GM18907 (cell line): ENCODE results near the gene SLC12A9.

ENCODE experiments used
- ATAC-seq: cut with Tn5 transposase; IDR thresholded peaks from one replicate; pipeline ENCODE4 v1.9.1; 2021; ENCODE audit warnings: mild to moderate bottlenecking, moderate library complexity; ENCODE audit not compliant: unreplicated experiment

The SLC12A9 gene

DNA sequence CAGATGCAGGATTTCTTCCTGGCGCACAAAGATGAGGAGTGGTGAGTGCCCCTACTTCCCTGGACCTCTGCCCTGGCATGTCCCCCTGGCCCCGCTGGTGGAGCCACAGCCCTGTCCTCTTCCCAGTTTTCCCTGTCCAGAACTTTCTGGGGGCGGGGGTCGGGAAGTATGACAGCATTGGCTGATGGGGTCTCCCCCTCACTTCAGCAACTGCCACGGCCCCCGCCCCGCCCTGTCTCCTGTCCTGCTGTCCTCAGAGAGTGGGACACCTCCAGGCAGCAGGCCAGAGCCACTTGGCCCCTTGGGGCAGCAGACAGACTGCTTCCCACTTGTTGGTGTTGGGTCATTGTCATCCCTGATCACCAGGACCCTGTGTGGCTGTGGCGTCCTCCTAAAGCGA is 29.7 kb downstream of the SLC12A9 start:
- no peak for ATAC-seq

DNA sequence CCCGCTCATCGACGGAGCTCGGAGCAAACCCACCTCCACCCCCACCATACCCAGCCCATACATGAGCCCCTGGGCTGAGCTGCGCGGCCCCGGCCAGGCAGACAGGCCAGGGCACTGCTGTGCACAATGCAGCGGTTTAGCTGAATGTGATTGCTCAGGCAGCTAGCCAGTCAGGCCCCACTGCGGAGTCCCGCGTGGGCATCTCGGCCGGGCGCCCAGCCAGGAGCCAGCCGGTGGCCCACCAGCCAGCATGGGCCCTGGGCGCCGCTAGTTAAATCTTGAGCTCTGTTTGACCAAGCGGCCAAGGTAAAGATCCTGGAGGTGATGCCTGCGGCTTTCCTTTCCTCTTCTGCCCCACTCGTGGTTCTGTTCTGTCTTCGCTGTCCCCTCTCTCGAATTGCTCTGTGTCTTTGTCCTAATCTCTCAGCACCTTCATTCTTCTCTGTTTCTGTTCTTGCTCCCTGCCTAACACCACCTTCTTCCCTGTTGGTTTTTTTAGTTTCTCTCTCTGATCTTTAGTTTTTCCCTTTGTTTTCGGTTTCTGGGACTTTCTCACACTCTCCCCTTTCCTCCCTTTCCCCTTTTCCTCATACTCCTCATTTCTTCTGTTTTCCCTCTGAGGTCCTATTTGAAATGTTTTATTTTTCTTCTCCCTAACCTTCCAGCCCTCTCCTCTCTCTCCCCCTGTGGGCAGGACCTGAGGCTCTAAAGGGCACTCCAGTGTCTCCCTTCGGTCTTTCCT is 30.4 kb downstream of the SLC12A9 start:
- no peak for ATAC-seq

DNA sequence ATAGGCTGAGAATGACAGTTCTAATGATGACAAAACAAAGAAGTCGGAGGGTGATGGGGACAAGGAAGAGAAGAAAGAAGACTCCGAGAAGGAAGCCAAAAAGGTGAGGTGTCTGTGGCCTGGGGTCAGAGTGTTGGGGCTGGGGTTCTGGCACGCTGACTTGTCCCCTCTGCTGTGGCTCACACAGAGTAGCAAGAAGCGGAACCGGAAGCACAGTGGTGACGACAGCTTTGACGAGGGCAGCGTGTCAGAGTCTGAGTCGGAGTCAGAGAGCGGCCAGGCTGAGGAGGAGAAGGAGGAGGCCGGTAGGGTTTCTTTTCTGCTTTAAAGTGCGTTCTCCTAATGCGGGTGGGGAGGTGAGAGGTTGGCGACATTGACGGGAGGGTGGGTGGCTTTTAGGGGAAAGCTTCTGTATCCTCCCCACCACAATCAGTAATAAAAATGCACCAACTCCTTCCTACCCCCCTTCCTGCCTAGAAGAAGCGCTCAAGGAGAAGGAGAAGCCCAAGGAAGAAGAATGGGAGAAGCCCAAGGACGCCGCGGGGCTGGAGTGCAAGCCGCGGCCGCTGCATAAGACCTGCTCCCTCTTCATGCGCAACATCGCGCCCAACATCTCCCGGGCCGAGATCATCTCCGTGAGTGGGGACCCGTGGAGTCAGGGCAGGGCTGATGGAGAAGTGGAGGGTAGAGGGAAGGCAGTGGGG is 32.4 kb downstream of the SLC12A9 start:
- no peak for ATAC-seq

DNA sequence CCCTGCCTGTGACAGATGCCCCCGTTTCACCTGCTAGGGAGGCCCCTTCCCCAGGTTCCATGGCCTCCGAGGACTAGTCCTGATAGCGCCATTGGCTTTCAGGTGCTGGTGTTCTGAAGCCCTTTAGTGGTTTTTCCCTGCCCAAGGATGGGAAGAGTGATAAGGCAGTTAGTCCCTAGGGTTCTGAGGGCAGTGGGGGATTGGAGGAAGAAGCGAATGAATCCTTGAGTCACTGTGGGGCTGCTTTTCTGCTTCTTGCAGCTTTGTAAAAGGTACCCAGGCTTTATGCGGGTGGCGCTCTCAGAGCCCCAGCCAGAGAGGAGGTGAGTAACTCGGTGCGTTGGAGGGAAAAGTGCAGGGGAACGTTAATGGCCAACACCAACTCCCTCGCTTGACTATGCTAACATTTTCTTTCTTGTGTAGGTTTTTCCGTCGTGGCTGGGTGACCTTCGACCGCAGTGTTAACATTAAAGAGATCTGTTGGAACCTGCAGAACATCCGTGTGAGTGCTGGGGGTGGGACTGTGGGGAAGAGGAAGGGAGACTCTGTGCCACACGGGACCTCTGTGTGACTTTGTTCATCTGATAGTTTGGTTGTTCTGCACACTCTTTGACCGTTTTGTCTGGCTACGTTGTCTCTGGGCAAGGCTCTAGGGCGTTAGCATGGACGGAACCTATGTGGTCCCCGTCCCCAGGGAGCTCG is 33.1 kb downstream of the SLC12A9 start:
- ATAC-seq: no peak

DNA sequence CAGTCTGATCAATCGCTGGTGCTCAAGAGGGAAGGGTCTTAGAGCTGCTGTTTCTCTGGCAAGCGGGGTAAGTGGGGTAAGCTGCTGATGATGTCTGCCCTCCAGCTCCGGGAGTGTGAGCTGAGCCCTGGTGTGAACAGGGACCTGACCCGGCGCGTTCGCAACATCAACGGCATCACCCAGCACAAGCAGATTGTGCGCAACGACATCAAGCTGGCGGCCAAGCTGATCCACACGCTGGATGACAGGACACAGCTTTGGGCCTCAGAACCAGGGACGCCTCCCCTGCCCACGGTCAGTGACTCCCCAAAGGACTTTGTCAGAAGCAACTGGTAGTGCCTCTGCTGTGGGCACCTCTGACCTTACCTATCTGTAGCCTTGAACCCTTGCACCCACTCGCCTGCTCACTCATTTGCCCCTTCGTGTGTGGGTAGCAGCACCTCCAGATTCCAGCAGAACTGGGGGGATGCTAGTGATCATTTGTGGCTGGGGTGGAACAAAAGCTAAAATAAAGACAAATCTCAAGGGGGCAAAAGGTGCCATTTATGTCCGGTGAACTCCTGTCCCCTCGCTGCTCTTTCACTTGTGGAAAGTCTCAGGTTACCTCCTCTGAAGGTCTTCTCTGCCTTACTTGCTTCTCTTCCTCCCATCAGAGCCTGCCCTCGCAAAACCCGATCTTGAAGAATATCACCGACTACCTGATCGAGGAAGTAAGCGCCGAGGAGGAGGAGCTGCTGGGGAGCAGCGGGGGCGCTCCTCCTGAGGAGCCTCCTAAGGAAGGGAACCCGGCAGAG is 33.8 kb downstream of the SLC12A9 start:
- ATAC-seq: no peak

DNA sequence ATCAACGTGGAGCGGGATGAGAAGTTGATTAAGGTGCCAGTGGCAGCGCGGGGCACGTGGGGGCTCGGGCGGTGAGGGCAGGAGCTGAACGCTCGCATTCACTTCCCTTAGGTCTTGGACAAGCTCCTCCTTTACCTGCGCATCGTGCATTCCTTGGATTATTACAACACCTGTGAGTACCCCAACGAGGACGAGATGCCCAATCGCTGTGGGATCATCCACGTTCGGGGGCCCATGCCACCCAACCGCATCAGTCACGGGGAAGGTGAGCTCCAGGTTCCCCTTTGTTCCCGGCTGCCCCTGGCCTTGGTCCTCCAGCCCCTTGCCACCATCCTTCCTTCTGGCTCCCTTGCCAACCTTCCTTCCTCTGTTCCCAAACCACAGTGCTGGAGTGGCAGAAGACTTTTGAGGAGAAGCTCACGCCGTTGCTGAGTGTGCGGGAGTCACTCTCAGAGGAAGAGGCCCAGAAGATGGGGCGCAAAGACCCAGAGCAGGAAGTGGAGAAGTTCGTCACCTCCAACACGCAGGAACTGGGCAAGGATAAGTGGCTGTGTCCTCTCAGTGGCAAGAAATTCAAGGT is 34.5 kb downstream of the SLC12A9 start:
- no peak for ATAC-seq

DNA sequence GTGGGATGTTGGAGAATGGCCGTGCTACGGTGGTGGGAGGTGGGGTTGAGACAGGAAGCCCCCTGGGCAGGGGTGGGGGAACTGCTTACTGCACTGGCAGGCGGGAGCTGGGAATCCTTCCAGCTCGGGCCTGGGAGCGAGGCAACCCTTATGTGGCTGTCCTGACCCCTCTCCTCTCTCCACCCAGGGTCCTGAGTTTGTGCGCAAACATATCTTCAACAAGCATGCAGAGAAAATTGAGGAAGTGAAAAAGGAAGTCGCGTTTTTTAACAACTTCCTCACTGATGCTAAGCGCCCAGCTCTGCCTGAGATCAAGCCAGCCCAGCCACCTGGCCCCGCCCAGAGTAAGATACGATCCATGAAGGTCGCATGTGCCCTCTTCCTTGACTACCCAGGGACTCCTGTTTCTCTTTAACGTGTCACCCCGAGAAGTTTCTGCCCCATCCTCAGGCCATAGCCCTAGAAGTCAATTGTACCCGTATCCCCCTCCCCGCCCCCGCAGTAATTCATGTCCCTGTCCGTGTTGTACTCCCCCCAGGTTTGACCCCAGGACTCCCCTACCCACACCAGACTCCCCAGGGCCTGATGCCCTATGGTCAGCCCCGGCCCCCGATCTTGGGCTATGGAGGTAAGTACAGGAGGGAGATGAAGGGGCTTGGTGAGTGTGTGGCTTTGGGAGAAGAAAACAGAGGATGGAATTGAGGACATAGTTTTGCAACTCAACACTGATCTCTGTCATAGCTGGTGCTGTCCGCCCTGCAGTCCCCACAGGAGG is 35.2 kb downstream of the SLC12A9 start:
- peak; percentile 44 for ATAC-seq

DNA sequence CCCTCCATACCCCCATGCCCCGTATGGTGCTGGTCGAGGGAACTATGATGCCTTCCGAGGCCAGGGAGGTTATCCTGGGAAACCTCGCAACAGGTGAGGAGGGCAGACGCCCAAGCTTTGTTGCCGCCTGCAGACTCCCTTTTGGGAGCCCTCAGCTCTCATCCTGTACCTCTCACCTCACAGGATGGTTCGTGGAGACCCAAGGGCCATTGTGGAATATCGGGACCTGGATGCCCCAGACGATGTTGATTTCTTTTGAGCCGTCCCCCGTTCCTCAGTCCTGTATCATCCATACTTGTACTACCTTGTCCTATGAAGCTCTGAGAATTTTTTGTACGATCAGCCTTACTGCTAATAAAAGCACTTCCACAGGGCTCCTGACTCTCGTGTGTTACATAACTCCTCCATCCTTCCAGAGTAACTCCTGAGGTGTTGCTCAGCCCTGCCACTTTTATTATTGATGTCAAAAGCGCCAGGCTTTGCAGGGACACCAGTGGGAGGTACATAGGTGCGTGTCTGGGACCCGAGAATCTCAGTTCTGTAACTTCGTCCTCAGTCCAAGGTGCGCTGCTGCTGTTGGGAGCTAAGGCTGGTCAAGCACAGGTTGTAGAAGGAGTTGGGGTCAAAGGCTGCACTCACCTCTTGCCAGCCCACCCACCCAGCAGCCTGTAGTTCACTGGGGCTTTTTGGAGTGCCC is 35.9 kb downstream of the SLC12A9 start:
- ATAC-seq: no peak

DNA sequence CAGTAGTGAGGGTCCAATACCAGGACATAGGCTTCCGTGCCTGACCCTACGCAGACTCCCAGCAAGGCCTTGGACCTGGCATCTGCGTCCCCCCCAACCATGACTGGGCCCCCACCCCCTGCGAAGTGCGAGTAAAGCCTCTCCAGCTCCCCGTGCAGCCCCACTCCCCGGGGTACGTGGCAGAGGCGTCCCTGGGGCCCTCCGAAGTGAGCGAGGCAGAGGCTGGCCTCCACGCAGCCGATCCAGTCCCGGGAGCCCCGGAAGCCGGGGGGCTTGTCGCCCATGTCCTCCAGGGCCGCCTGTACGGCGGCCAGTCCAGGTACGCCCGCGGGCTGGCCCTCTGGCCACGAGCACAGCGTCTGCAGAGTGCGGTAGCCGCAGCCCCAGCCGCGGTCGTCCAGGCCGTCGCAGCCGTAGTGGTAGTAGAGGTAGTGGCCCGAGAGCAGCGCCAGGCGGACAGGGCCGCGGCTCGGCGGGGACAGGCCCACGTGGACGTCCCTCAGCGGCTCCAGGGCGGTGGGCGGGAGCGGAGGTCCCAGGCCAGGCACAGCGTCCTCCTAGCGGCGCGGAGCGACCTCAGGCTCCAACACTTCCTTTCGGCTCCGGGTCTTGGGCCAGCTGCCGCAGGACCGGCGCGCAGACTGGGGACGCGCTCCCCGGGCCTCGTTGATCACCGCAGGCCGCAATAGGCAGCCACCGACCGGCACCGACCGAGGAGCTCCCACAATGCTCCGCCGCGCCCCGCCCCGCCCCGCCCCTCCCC is 36.7 kb downstream of the SLC12A9 start, which contains the start of gene UFSP1:
Gene UFSP1, minus strand, starts transcription at position 728 of the 763 bp plus-strand sequence. Its CDS starts 444 bp downstream, at position 284.
- ATAC-seq: peak; percentile 32

DNA sequence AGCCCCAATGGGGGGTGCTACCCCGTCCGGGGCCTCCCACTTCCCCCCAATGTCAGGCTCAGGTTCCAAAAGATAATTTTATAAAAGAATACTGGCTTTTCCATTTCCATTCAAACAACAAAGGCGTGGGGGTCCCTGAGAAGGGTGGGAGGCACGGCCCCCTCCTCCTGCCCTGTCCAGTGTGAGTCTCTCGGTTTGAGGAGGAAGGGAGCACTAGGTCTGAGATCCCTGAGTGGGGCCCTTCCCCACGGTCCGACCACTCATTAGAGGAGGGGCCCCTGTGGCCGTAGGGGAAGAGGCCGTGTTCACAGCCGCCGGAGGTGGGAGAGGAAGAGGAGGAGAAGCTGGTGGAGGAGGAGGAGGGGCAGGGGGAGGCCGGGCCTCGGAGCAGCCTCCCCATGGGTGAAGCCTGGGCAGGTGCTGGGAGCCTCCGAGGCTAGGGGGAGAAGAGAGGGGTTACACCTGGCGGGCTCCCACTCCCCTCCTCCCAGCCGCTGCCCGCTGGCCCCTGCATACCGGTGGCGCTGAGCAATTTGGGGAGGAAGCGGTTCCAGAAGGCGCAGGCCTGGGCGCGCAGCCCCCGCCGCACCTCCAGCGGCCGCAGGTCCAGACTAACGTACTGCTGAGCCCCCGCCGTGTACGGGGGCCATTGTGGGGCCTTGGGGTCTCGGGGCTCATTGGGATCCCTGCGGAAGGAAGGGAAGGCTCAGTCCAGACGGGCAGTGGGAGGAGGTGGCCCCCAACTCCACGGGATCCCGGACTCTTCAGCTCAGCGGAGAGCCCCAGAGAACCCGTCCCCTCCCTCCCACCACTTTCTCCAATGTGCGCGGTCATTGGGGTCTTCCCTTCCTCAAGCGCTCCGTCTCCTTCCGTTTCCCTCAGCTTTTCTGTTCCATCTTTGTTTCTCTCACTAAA is 38.4 kb downstream of the SLC12A9 start:
- no peak for ATAC-seq

DNA sequence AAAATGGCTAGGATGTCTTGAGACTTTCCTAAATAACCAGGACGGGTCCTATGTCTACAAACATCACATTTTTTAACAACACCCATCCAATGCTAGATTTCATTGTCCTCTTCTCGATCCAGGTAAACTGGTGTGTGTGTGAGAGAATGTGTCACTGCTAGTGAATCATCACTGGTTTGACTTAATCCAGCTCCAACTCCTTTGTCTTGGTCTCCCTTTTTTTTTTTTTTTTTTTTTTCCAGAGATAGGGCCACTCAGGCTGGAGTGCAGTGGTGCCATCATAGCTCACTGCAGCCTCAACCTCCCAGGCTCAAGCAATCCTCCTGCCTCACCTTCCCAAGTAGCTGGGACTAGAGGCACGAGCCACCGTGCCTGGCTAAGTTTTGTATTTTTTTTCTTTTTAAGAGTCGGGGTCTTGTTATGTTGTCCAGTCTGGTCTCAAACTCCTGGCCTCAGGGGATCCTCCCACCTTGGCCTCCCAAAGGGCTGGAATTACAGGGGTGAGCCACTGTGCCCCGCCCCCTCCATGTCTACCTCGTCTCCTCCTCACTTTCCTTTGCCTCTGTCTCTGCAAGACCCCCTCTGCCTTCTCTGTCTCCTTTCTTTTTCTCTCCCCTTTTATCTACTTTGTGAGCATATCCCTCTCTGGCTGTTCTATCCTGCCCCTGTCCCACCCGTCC is 39.2 kb downstream of the SLC12A9 start:
- no peak for ATAC-seq

DNA sequence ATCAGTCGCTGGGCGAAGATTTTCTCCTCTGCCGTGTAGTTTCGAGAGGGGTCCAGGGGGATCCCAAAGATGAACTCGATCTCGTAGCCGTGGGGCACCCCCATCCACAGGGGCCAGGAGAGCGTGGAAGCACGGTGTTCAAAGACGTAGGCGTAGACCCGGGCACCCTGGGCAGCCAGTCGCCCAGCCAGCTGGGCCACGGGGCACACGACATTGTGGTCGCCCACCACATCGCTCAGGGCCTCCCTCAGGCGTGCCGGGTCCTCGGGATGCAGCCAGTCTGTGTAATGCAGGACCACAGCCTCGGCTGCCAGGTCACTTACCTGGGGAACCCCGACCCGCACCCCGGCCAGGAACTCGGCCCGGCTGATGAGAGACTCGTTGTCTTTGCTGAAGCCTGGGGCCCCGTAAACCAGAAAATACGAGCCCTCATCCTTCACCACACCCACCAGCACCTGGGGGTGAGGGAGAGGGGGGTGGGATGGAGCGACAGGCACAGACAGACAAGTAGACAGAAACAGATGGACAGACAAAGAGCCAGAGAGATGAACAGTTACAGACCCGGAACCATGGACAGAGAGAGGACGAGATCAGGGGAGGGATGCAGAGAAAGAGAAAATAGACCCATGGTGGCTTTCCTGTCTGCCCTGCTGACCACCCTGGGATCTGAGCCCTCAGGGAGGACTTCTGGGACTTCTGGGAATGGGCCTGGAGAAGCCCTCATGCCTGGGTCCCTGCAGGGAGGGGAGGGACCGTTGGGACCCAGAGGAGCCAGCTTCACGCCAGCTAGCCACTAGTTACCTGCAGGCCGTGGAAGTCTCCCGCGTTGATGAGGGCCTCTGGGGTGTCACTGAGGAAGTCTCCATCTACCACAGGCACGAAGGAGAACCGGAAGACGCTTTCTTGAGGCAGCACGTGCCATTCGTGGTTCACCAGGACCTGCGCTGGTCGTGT is 40.1 kb downstream of the SLC12A9 start:
- ATAC-seq: no peak

DNA sequence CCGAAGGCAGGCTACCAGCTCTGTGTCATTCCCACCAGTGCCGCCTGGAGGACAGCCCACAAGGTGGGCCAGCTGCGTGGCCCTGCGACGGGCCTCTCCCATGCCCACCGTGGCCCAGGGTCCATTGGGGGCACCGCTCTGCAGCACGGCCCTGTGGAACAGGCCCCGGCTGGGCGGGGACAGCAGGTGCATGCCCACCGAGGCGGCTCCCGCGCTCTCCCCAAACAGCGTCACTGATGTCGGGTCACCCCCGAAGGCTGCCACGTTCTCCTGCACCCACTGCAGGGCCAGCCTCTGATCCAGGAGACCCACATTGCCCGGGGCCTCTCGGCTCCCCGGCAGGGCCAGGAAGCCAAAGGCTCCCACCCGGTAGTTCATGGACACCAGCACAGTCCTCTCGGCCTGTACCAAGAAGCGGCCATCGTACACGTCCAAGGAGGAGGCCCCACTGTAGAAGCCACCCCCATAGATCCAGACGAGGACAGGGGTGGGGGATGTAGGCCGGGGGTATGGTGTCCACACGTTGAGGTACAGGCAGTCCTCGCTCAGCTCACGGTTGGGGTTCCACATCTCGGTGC is 40.9 kb downstream of the SLC12A9 start:
- no peak for ATAC-seq

DNA sequence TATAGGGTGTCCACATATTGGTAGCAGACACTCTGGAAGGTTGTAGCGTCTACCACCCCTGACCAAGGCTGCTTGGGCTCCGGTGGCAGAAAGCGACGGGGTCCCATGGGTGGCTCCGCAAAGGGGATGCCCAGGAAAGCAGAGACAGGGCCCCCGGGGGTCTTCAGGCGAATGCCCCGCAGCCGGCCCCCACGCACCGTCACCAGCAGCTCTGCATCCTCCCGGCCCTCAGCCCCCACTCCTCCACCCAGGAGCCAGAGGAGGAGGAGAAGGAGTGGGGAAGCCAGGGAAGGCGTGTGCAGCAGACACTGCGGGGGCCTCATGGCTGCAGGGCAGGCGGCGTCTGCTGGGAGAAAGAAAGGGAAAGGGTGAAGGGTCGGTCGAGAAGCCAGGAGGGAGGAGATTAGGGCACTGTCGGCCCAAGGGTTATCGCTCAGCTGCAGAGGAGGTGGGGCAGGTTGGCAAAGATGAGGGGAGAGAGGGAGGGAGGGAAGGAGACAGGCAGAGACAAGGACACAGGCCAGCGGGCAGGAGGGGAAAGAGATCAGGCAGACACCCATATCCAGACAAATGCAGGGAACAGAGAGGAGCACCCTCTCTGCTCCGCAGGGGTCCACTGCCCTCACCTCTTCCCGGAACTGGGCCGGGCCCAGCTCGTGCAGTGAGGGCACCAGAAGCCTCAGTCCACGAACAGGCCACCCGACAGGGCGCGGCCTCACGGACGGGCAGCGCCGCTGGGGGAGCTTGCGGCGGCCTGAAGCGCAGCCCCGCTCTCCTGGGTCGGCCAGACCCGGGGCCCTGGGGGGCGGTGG is 41.6 kb downstream of the SLC12A9 start:
- ATAC-seq: no peak
